Suprapubic skin (tissue), 4 donors: Measurements from ENCODE around the gene VPS50.

Experiments
- EP300 ChIP-seq: sonication (generic); formaldehyde crosslinking; IDR thresholded peaks from one replicate; pipeline ENCODE4 v1.6.1; 2017; ENCODE audit warnings: antibody characterized with exemption
- POLR2A ChIP-seq, 2 donors: fragments of 450-650 bp; IDR thresholded peaks; one replicate each; pipeline ENCODE4 v1.6.1; 2017; ENCODE audit warnings: antibody characterized with exemption in 2 of 2, mild to moderate bottlenecking in 2 of 2, moderate library complexity in 2 of 2
- POLR2AphosphoS5 ChIP-seq, 3 donors: sonication (generic); formaldehyde crosslinking; IDR thresholded peaks; one replicate each; pipeline ENCODE4 v1.6.1; 2017; ENCODE audit warnings: antibody characterized with exemption in 3 of 3
- TF ChIP-seq, protein P1 (sequence below), 2 donors: fragments of 200-600 bp in 1 of 2; fragments of 450-650 bp in 1 of 2; sonication (generic) in 1 of 2; IDR thresholded peaks; one replicate each; pipeline ENCODE4 v1.5.1; 2016 to 2019; ENCODE audit warnings: antibody characterized with exemption in 2 of 2, mild to moderate bottlenecking in 1 of 2, moderate library complexity in 1 of 2

DNA sequence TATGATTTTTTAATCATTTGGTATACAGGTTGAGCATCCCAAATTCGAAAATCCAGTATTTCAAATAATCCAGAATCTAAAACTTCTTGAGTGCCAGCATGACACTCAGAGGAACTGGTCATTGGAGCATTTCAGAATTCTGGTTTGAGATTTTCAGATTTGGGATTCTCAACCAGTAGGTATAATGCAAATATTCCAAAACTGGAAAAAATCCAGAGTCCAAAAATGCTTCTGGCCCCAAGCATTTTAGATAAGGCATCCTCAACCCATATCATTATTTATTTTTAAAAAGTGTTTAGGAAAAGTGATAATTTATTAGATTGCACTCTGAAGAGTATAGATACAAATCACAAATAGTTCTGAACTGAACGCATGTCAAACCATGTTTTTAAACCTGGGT lies 120.7 kb downstream of the VPS50 start:
- TF ChIP-seq, protein P1, sequence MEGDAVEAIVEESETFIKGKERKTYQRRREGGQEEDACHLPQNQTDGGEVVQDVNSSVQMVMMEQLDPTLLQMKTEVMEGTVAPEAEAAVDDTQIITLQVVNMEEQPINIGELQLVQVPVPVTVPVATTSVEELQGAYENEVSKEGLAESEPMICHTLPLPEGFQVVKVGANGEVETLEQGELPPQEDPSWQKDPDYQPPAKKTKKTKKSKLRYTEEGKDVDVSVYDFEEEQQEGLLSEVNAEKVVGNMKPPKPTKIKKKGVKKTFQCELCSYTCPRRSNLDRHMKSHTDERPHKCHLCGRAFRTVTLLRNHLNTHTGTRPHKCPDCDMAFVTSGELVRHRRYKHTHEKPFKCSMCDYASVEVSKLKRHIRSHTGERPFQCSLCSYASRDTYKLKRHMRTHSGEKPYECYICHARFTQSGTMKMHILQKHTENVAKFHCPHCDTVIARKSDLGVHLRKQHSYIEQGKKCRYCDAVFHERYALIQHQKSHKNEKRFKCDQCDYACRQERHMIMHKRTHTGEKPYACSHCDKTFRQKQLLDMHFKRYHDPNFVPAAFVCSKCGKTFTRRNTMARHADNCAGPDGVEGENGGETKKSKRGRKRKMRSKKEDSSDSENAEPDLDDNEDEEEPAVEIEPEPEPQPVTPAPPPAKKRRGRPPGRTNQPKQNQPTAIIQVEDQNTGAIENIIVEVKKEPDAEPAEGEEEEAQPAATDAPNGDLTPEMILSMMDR (IDR thresholded peaks at IDR 0.05), result no peak
- TF ChIP-seq EP300, result no peak
- TF ChIP-seq POLR2AphosphoS5 (IDR thresholded peaks at IDR 0.05), result no peak
- no peak for TF ChIP-seq POLR2A (IDR thresholded peaks at IDR 0.05)
